IMR-90 (cell line): ENCODE data around the gene TNFRSF21. TPM values are rescaled to one million over a fixed set of nuclear protein-coding genes. Genes with fewer than 3 reads are reported as not detected.

Source experiments
- ATAC-seq: fragments of 200-7000 bp; cut with Tn5 transposase; 2 replicates; pipeline ENCODE4 v1.9.1; 2020; ENCODE audit warnings: low read depth, mild to moderate bottlenecking, moderate library complexity
- BruUV-seq: library from RNA; stranded (reverse); fragments of 400-500 nt; replicated peaks from 2 replicates; lab custom pipeline; 2021; lab: Mats Ljungman, UMichigan
- CTCF ChIA-PET: fragments of 300-600 bp; formaldehyde crosslinking; extraction: SDS; loops from one replicate; lab custom pipeline; 2021; ENCODE audit warnings: antibody characterized with exemption; lab: Yijun Ruan, JAX
- POLR2A ChIA-PET: fragments of 300-600 bp; sonication (Branson Sonifier 250); formaldehyde crosslinking; loops from one replicate; lab custom pipeline; 2022; ENCODE audit warnings: antibody characterized with exemption; ENCODE audit not compliant: unreplicated experiment; lab: Charles Lee
- DNase-seq: peaks from one replicate; pipeline ENCODE4 v3.0.0; 2013
- H2AFZ ChIP-seq: replicated peaks from 2 replicates; pipeline ENCODE3; 2013; ENCODE audit warnings: low read length, mild to moderate bottlenecking; ENCODE audit not compliant: poor library complexity
- H2AK5ac ChIP-seq: 2 replicates; pipeline ENCODE4 v1.6.1; 2013; ENCODE audit warnings: low read depth, low read length, inconsistent platforms
- H2AK9ac ChIP-seq: replicated peaks from 2 replicates; pipeline ENCODE3; 2013; ENCODE audit warnings: mild to moderate bottlenecking, low read depth, low read length, moderate library complexity; ENCODE audit not compliant: poor library complexity
- H2BK120ac ChIP-seq: 2 replicates; pipeline ENCODE4 v1.6.1; 2013; ENCODE audit warnings: low read depth, low read length, inconsistent platforms
- H2BK15ac ChIP-seq: 3 replicates; pipeline ENCODE4 v1.6.1; 2013; ENCODE audit warnings: low read depth, low read length, inconsistent platforms
- H2BK20ac ChIP-seq: 2 replicates; pipeline ENCODE4 v1.6.1; 2013; ENCODE audit warnings: low read depth, mild to moderate bottlenecking, inconsistent platforms, low read length, moderate library complexity
- H2BK5ac ChIP-seq: 2 replicates; pipeline ENCODE4 v1.6.1; 2013; ENCODE audit warnings: mild to moderate bottlenecking, low read depth, low read length, inconsistent platforms; ENCODE audit not compliant: poor library complexity, severe bottlenecking
- H3K14ac ChIP-seq: replicated peaks from 2 replicates; pipeline ENCODE4 v1.6.1; 2013; ENCODE audit warnings: low read depth, low read length, inconsistent platforms
- H3K18ac ChIP-seq: 2 replicates; pipeline ENCODE4 v1.6.1; 2013; ENCODE audit warnings: low read depth, low read length, control low read depth
- H3K23ac ChIP-seq: 2 replicates; pipeline ENCODE4 v1.6.1; 2013; ENCODE audit warnings: low read depth, low read length, inconsistent platforms
- H3K27ac ChIP-seq: 2 replicates; pipeline ENCODE4 v1.5.1; 2013; ENCODE audit warnings: mild to moderate bottlenecking, control low read depth, low read length; ENCODE audit not compliant: insufficient read depth
- H3K27me3 ChIP-seq: 2 replicates; pipeline ENCODE4 v1.6.1; 2013; ENCODE audit warnings: low read length; ENCODE audit not compliant: control insufficient read depth, insufficient read depth
- H3K36me3 ChIP-seq: 2 replicates; pipeline ENCODE4 v1.6.1; 2013; ENCODE audit warnings: low read length, mixed read lengths; ENCODE audit not compliant: control insufficient read depth, insufficient read depth
- H3K4ac ChIP-seq: 2 replicates; pipeline ENCODE4 v1.6.1; 2013; ENCODE audit warnings: low read depth, low read length, inconsistent platforms
- H3K4me1 ChIP-seq: 2 replicates; pipeline ENCODE4 v1.6.1; 2013; ENCODE audit warnings: low read length, mixed read lengths; ENCODE audit not compliant: control insufficient read depth, insufficient read depth
- H3K4me2 ChIP-seq: 2 replicates; pipeline ENCODE4 v1.6.1; 2013; ENCODE audit warnings: low read depth, mild to moderate bottlenecking, control low read depth, low read length, moderate library complexity
- H3K4me3 ChIP-seq: 2 replicates; pipeline ENCODE4 v1.5.1; 2013; ENCODE audit warnings: low read depth, mild to moderate bottlenecking, control low read depth, low read length, moderate library complexity; ENCODE audit not compliant: insufficient read depth
- H3K56ac ChIP-seq: 2 replicates; pipeline ENCODE4 v1.6.1; 2013; ENCODE audit warnings: low read length, inconsistent platforms; ENCODE audit not compliant: insufficient read depth; ENCODE audit errors: extremely low read depth
- H3K79me1 ChIP-seq, 2 experiments: 2 replicates each; pipeline ENCODE4 v1.6.1; 2013; ENCODE audit warnings: low read length in 2 of 2, inconsistent platforms in 1 of 2, low read depth in 1 of 2
- H3K9ac ChIP-seq: 2 replicates; pipeline ENCODE4 v1.6.1; 2013; ENCODE audit warnings: low read depth, low read length, control low read depth
- H3K9me1 ChIP-seq: 2 replicates; pipeline ENCODE4 v1.6.1; 2013; ENCODE audit warnings: low read length, inconsistent platforms; ENCODE audit not compliant: insufficient read depth
- H3K9me3 ChIP-seq: 2 replicates; pipeline ENCODE4 v1.6.1; 2013; ENCODE audit warnings: low read length; ENCODE audit not compliant: control insufficient read depth, insufficient read depth
- H4K20me1 ChIP-seq: 2 replicates; pipeline ENCODE4 v1.6.1; 2013; ENCODE audit warnings: low read length, inconsistent platforms; ENCODE audit not compliant: insufficient read depth
- H4K5ac ChIP-seq: 2 replicates; pipeline ENCODE4 v1.6.1; 2013; ENCODE audit warnings: mild to moderate bottlenecking, low read depth, low read length, control low read depth
- H4K8ac ChIP-seq, 2 experiments: 2 replicates each; pipeline ENCODE4 v1.6.1; 2013; ENCODE audit warnings: low read depth in 2 of 2, low read length in 2 of 2, control low read depth in 1 of 2, inconsistent platforms in 1 of 2
- H4K91ac ChIP-seq: 2 replicates; pipeline ENCODE4 v1.6.1; 2013; ENCODE audit warnings: low read depth, low read length, inconsistent platforms; ENCODE audit not compliant: insufficient read depth
- BHLHE40 ChIP-seq: fragments of 150-350 bp; IDR thresholded peaks from 2 replicates; pipeline ENCODE4 v1.6.1; 2016; ENCODE audit warnings: mild to moderate bottlenecking, low read depth, low read length
- CTCF ChIP-seq: conservative IDR thresholded peaks from 2 replicates; pipeline ENCODE4 v1.5.1; 2012; ENCODE audit warnings: mild to moderate bottlenecking, low read depth, low read length, improper control_type of control experiment
- WGBS, 2 experiments: methylation state at CpG; one replicate each; pipeline versions ENCODE4 v1.1.5 to v1.1.7; 2013; ENCODE audit warnings: missing lambda C conversion rate in 2 of 2; ENCODE audit not compliant: insufficient read length in 1 of 2; ENCODE audit errors: extremely low coverage in 2 of 2; 5-methylcytosine and 5-hydroxymethylcytosine counted together
- dilution Hi-C: fragments of 300-500 bp; cut with HindIII; formaldehyde crosslinking; loops from one replicate; pipeline ENCODE4 v1.14.3; 2018; ENCODE audit warnings: low sequenced_read_pairs; ENCODE audit not compliant: unreplicated experiment
- in situ Hi-C: fragments of 300-500 bp; cut with MboI; formaldehyde crosslinking; loops from 3 replicates; pipeline ENCODE4 v1.14.3; 2019; ENCODE audit warnings: low sequenced_read_pairs, inconsistent platforms, mixed read lengths
- intact Hi-C: fragments of 100-400 bp; cut with micrococcal nuclease; formaldehyde crosslinking; loops from 2 replicates; pipeline ENCODE4 v1.10.0; 2022
- polyA plus RNA-seq, 3 experiments: library from polyadenylated mRNA; depleted of rRNA; stranded (reverse); fragments of >200 nt; gene quantifications; 2 replicates each; pipeline ENCODE4 v1.2.3, GENCODE V29; 2012; ENCODE audit warnings: low replicate concordance in 1 of 3
- total RNA-seq: library from RNA; depleted of rRNA; stranded (reverse); fragments of >200 nt; gene quantifications from 2 replicates; pipeline ENCODE4 v1.2.3, GENCODE V29; 2012

Gene TNFRSF21
- total and polyA plus RNA-seq, 2 of the 4 experiments (the other 2 are of a cell fraction), result 2.9 to 6.9 TPM

- WGBS, 2 experiments, result no CpG with 5 or more reads among the region's 5 CpGs
- CTCF ChIA-PET, result no interaction called here
These were observed 42.7 kb upstream of the TNFRSF21 start for GRCh38 chr6:47352194-47352920.

More at GRCh38 chr6:47352194-47352920, 42.7 kb upstream of the TNFRSF21 start:
- H3K4ac ChIP-seq, result no peak overlapping the region
- TF ChIP-seq BHLHE40, result no peak
- TF ChIP-seq CTCF, result 0 out of 2 replicates have a peak, but pooled peaks have one; percentile 18
- no peak overlapping the region for H3K18ac ChIP-seq
- ATAC-seq (no peak), DNase-seq (no peak)
- H4K5ac ChIP-seq, result no peak overlapping the region
- POLR2A ChIA-PET, result no interaction called here
- no peak overlapping the region for H2AK9ac ChIP-seq
- H3K9me1 ChIP-seq, result no peaks in the 10 kb centered on the region
- no peak overlapping the region for H2AK5ac ChIP-seq
- H3K4me2 ChIP-seq, result no peak overlapping the region
- dilution Hi-C loops (no loop called here), in situ Hi-C loops (no loop called here), intact Hi-C loops (no loop called here)
- H3K9me3 ChIP-seq, result no peaks in the 10 kb centered on the region
- H3K27me3 ChIP-seq, result peaks cover 3% of the 10 kb centered on the region; the same call in 1 of the 2 replicates
- no peak overlapping the region for H3K14ac ChIP-seq
- no peaks in the 10 kb centered on the region for H4K20me1 ChIP-seq
- H4K8ac ChIP-seq, result no peak overlapping the region
- no peak overlapping the region for H3K23ac ChIP-seq
- H2BK15ac ChIP-seq, result no peak overlapping the region
- no peak overlapping the region for H2BK5ac ChIP-seq
- no peak overlapping the region for H3K9ac ChIP-seq
- no peak overlapping the region for H4K91ac ChIP-seq
- H3K4me3 ChIP-seq, result no peak overlapping the region
- no peak overlapping the region for H2BK120ac ChIP-seq
- H3K4me1 ChIP-seq, result no peaks in the 10 kb centered on the region
- no peak overlapping the region for H2BK20ac ChIP-seq
- H3K56ac ChIP-seq, result no peak overlapping the region
- no peak overlapping the region for H3K27ac ChIP-seq
- no TSS peak for BruUV-seq
- H2AFZ ChIP-seq, result no peak overlapping the region
- H3K36me3 ChIP-seq, result no peaks in the 10 kb centered on the region
- no peaks in the 10 kb centered on the region for H3K79me1 ChIP-seq
